Ishikawa (cell line): ENCODE data around the gene TADA1.

ENCODE experiments used
- CEBPB ChIP-seq: IDR thresholded peaks from 2 replicates; pipeline ENCODE4 v1.6.1; 2012
- CREB1 ChIP-seq: IDR thresholded peaks from 2 replicates; pipeline ENCODE4 v1.6.1; 2012; ENCODE audit warnings: low read depth
- EP300 ChIP-seq: IDR thresholded peaks from 2 replicates; pipeline ENCODE4 v1.6.1; 2012; ENCODE audit warnings: borderline replicate concordance
- NFIC ChIP-seq: IDR thresholded peaks from 2 replicates; pipeline ENCODE4 v1.6.1; 2012
- REST ChIP-seq: IDR thresholded peaks from 2 replicates; pipeline ENCODE4 v1.6.1; 2012; ENCODE audit warnings: low read depth, mild to moderate bottlenecking
- TAF1 ChIP-seq: IDR thresholded peaks from 2 replicates; pipeline ENCODE4 v1.6.1; 2012; ENCODE audit warnings: low read depth, mild to moderate bottlenecking
- TCF12 ChIP-seq: IDR thresholded peaks from 2 replicates; pipeline ENCODE4 v1.6.1; 2012; ENCODE audit warnings: low read depth
- USF1 ChIP-seq: IDR thresholded peaks from 2 replicates; pipeline ENCODE4 v1.6.1; 2012
- YY1 ChIP-seq: IDR thresholded peaks from 2 replicates; pipeline ENCODE4 v1.6.1; 2012; ENCODE audit warnings: low read depth

DNA sequence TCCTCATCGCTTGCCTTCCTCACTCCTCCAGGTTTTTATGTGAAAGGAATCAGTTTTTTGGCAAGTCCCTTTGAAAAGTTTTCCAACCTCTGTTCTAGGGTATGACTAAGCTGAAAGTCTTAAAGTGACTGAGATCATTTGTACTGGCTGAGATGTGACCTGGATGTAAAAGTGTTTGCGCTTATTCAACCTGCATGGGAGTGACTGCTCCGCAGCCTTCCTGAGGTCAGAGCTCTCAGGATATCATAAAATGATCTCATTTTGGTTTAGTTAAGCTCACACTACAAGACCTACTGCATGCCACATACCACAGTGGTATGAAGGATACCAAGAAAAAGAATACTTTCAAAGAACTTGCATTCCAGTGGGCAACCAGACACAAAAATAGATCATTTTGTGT is 29.8 kb upstream of the TADA1 start:
- TF ChIP-seq USF1 (no peak), TCF12 (no peak), EP300 (no peak), REST (no peak), NFIC (no peak), CREB1 (no peak), TAF1 (no peak), CEBPB (no peak), YY1 (no peak)
